ENCODE data around the gene EPC2.

- TF ChIP-seq GABPA (IDR thresholded peaks at IDR 0.05; ENCODE audit: low read depth) (no peak), CTCF (IDR thresholded peaks at IDR 0.05 in 2 of 3, conservative IDR thresholded peaks at IDR 0.05 in 1 of 3; ENCODE audit: control insufficient read depth in 2 of 3, extremely low read depth in 1 of 3, insufficient read depth in 1 of 3, low read depth in 3 of 3, low read length in 3 of 3) (no peak), ZNF217 (IDR thresholded peaks at IDR 0.05) (no peak), USF1 (IDR thresholded peaks at IDR 0.05; ENCODE audit: borderline replicate concordance, extremely low read length, insufficient read depth, low read depth, low read length) (no peak), POLR2A (IDR thresholded peaks at IDR 0.05; ENCODE audit: low read depth, low read length) (no peak)
Measured at GRCh38 chr2:148816176-148816575, 171.6 kb downstream of the EPC2 start.
